Sigmoid colon (tissue), 7 donors: ENCODE measurements around the gene P2RX3. TPM values are rescaled to one million over a fixed set of nuclear protein-coding genes. Genes with fewer than 3 reads are reported as not detected.

Source experiments
- DNase-seq: peaks from one replicate; pipeline ENCODE4 v3.0.0-alpha.2; 2019
- H3K27ac ChIP-seq, 4 donors: fragments of 200-600 bp; sonication (generic); one replicate each; pipeline ENCODE4 v1.5.1; 2016 to 2019; ENCODE audit warnings: mild to moderate bottlenecking in 1 of 4
- H3K27me3 ChIP-seq, 3 donors: fragments of 200-600 bp; sonication (generic); one replicate each; pipeline ENCODE4 v1.5.1; 2019; ENCODE audit warnings: mild to moderate bottlenecking in 1 of 3
- H3K36me3 ChIP-seq, 4 donors: fragments of 200-600 bp; sonication (generic); one replicate each; pipeline ENCODE4 v1.5.1; 2016 to 2019
- H3K4me1 ChIP-seq, 4 donors: fragments of 200-600 bp; sonication (generic); one replicate each; pipeline ENCODE4 v1.5.1; 2017 to 2019
- H3K4me3 ChIP-seq, 4 donors: fragments of 200-600 bp; sonication (generic); one replicate each; pipeline ENCODE4 v1.5.1; 2017 to 2019; ENCODE audit warnings: mild to moderate bottlenecking in 2 of 4, moderate library complexity in 1 of 4
- H3K9me3 ChIP-seq, 4 donors: fragments of 200-600 bp in 3 of 4; sonication (generic) in 3 of 4; one replicate each; pipeline versions ENCODE4 v1.5.1 to v1.6.1; 2013 to 2019
- EP300 ChIP-seq, 4 donors: sonication (generic); formaldehyde crosslinking; IDR thresholded peaks; one replicate each; pipeline ENCODE4 v1.6.1; 2017; ENCODE audit warnings: antibody characterized with exemption in 4 of 4
- POLR2A ChIP-seq, 2 donors: fragments of 450-650 bp; IDR thresholded peaks; one replicate each; pipeline ENCODE4 v1.6.1; 2016; ENCODE audit warnings: antibody characterized with exemption in 2 of 2, mild to moderate bottlenecking in 2 of 2, moderate library complexity in 2 of 2
- POLR2AphosphoS5 ChIP-seq, 4 donors: sonication (generic); formaldehyde crosslinking; IDR thresholded peaks; one replicate each; pipeline ENCODE4 v1.6.1; 2017; ENCODE audit warnings: antibody characterized with exemption in 4 of 4
- WGBS, 2 donors: extraction: QIAGEN DNeasy Blood & Tissue Kit; methylation state at CpG; one replicate each; pipeline ENCODE4 v1.1.7; 2013; 5-methylcytosine and 5-hydroxymethylcytosine counted together
- intact Hi-C: fragments of 100-400 bp; cut with DNase I; formaldehyde crosslinking; loops from one replicate; pipeline ENCODE4 v1.15.1; 2023
- polyA plus RNA-seq, 3 donors: library from polyadenylated mRNA; stranded (reverse); fragments of 200-250 nt; gene quantifications; one replicate each; pipeline ENCODE4 v1.2.3, GENCODE V29; 2013
- total RNA-seq, 4 donors: library from RNA; depleted of rRNA; stranded (reverse); fragments of >200 nt; gene quantifications; one replicate each; pipeline ENCODE4 v1.1.0, GENCODE V29; 2016
- TF ChIP-seq, protein P1 (sequence below), 4 experiments: fragments of 450-650 bp in 3 of 4; fragments of 200-600 bp in 1 of 4; IDR thresholded peaks; one replicate each; pipeline ENCODE4 v1.5.1; 2016 to 2019; ENCODE audit warnings: antibody characterized with exemption in 4 of 4, mild to moderate bottlenecking in 3 of 4, moderate library complexity in 2 of 4
- donor health status: healthy with polysubstance abuse.
- donor health status: Bipolar disorder and iron deficiency.
- donor health status: healthy.

P2RX3 gene
- total and polyA plus RNA-seq, 7 donors = 0.07 to 0.36 TPM; not detected in 5

DNA sequence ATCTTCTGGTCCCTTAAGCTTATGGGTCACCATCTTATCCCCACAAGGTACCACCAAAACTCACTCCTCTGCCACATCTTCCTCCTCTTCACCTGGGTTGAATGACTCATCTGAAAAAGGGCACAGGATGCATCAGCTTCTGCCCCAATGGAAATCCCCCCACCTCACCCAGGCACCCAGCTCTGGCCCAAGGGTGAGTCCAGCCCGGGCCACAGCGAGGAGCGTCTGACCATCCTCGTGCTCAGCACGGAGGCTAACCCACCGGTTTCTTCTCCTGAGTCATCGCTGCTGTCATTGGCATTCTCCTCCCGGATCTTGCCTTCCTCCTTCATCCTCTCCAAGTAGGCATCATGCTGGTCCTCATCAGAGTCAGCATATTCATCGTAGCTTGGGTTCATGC lies 8.1 kb upstream of the P2RX3 start:
- WGBS, 2 donors = 90 to 93% methylated on average over 9 of the region's 9 CpGs
- intact Hi-C loops = no loop called here
- H3K27ac ChIP-seq = no peak overlapping the region
- peaks cover 41 to 72% (median 53%) of the 10 kb centered on the region in 4 donors for H3K36me3 ChIP-seq
- no peak for DNase-seq
- H3K4me1 ChIP-seq = peaks cover 0 to 26% (median 22%) of the 10 kb centered on the region in 4 donors
- no peaks in the 10 kb centered on the region for H3K27me3 ChIP-seq
- TF ChIP-seq EP300 (IDR thresholded peaks at IDR 0.05) (no peak), POLR2A (IDR thresholded peaks at IDR 0.05) (no peak), POLR2AphosphoS5 (IDR thresholded peaks at IDR 0.05) (no peak)
- TF ChIP-seq, protein P1, sequence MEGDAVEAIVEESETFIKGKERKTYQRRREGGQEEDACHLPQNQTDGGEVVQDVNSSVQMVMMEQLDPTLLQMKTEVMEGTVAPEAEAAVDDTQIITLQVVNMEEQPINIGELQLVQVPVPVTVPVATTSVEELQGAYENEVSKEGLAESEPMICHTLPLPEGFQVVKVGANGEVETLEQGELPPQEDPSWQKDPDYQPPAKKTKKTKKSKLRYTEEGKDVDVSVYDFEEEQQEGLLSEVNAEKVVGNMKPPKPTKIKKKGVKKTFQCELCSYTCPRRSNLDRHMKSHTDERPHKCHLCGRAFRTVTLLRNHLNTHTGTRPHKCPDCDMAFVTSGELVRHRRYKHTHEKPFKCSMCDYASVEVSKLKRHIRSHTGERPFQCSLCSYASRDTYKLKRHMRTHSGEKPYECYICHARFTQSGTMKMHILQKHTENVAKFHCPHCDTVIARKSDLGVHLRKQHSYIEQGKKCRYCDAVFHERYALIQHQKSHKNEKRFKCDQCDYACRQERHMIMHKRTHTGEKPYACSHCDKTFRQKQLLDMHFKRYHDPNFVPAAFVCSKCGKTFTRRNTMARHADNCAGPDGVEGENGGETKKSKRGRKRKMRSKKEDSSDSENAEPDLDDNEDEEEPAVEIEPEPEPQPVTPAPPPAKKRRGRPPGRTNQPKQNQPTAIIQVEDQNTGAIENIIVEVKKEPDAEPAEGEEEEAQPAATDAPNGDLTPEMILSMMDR (IDR thresholded peaks at IDR 0.05) = no peak
- H3K4me3 ChIP-seq = no peak overlapping the region
- H3K9me3 ChIP-seq = no peaks in the 10 kb centered on the region

DNA sequence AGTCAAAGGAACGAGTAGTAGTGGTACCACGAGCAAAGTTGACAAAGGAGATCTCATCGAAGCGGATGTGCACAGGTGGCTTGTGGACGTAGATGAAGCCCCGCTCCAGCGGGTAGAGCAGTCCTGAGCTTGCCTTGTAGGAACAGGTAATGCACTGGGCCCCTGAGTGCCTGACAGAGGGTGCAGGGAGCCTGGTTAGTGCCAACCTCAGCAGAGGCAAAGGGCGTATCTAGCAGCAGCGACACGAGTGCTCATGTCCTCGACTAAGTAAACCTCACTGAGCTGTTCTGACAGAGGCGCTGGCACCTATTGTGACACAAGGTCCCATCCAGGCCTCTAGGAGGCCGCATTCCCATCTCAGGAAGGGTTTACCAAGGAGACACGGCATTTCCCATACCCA lies 6.4 kb upstream of the P2RX3 start:
- H3K36me3 ChIP-seq = peaks cover 41 to 67% (median 53%) of the 10 kb centered on the region in 4 donors
- TF ChIP-seq POLR2A (IDR thresholded peaks at IDR 0.05) = no peak
- TF ChIP-seq, protein P1 (IDR thresholded peaks at IDR 0.05) = no peak
- no peak for TF ChIP-seq POLR2AphosphoS5 (IDR thresholded peaks at IDR 0.05)
- TF ChIP-seq EP300 (IDR thresholded peaks at IDR 0.05) = no peak

DNA sequence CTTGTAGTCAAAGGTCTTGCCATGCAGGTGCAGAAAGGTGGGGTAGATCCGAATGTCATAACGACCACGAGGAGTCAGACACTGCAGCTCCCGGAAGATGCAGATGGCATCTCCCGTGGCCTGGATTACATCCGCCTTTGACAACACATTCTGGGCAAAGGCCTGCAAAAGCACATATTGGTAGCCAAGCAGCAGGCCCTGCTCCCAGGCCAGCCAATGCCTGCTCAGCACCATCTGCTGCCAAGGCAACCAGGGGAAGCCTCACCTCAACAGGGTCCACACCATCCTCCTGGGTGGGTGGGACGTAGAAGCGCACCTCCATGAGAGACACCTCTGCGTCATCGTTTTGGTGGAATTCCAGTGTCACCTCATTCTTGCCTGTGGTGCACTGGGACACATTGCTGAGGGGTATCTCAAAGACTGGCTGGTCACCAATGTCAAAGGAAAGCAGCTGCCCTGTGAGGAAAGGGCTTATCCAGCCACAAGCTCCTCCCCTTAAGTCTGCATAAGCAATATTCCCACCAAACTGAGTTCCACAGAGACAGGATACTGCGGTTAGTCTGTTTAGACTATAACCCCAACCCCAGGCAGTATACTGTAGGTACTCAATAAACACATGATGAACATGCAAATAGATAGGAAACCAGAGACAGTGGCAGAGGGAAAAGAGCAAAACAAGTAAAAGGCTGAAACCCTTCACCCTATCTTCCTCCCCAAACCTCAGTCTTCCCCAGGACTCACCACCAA lies 5.3 kb upstream of the P2RX3 start:
- H3K4me1 ChIP-seq = peaks cover 0 to 22% (median 15%) of the 10 kb centered on the region in 4 donors
- intact Hi-C loops = no loop called here
- H3K27ac ChIP-seq = no peak overlapping the region
- WGBS, 2 donors = 95 to 96% methylated on average over 11 of the region's 11 CpGs
- TF ChIP-seq, protein P1 (IDR thresholded peaks at IDR 0.05) = no peak
- TF ChIP-seq POLR2AphosphoS5 (IDR thresholded peaks at IDR 0.05) (no peak), EP300 (IDR thresholded peaks at IDR 0.05) (no peak), POLR2A (IDR thresholded peaks at IDR 0.05) (no peak)
- DNase-seq = no peak
- no peak overlapping the region for H3K4me3 ChIP-seq
- H3K27me3 ChIP-seq = no peaks in the 10 kb centered on the region
- peaks cover 38 to 55% (median 42%) of the 10 kb centered on the region in 4 donors for H3K36me3 ChIP-seq
- H3K9me3 ChIP-seq = no peaks in the 10 kb centered on the region

More for the DNA sequence above, 6.4 kb upstream of the P2RX3 start:
- H3K27ac ChIP-seq = no peak overlapping the region
- no peak overlapping the region for H3K4me3 ChIP-seq
- intact Hi-C loops = no loop called here
- 94 to 96% methylated on average over 14 of the region's 14 CpGs for WGBS, 2 donors
- peaks cover 0 to 22% (median 15%) of the 10 kb centered on the region in 4 donors for H3K4me1 ChIP-seq
- no peak for DNase-seq
- H3K27me3 ChIP-seq = no peaks in the 10 kb centered on the region
- H3K9me3 ChIP-seq = no peaks in the 10 kb centered on the region

DNA sequence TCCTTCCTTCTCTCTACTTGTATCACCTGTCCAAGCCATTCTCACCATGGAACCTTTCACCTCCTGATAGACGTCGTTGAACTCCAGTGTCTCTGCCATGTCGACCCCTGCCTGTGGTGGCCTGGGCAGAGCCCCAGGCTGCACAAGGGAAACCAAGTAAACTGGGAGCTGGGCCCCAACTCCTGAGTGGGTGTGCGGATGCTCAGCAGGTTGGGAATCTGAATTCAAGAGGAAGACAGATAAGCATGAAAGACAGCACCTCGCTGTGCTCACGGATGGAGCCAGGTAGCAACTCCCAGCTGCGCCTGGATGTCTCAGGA lies 3.2 kb upstream of the P2RX3 start:
- DNase-seq = no peak
- Histone ChIP-seq H3K27me3 (no peaks in the 10 kb centered on the region), H3K4me3 (peak overlapping the region; percentile 79 to 99 (median 98)), H3K36me3 (peaks cover 27 to 34% (median 30%) of the 10 kb centered on the region in 4 donors), H3K9me3 (no peaks in the 10 kb centered on the region), H3K27ac (peak overlapping the region; percentile 91 to 95 (median 92)), H3K4me1 (peaks cover 0 to 22% (median 15%) of the 10 kb centered on the region in 4 donors)
- WGBS, 2 donors = 3 to 6% methylated on average over 7 of the region's 7 CpGs
- TF ChIP-seq, protein P1 (IDR thresholded peaks at IDR 0.05) = no peak
- TF ChIP-seq POLR2A (IDR thresholded peaks at IDR 0.05) (no peak), EP300 (IDR thresholded peaks at IDR 0.05) (no peak), POLR2AphosphoS5 (IDR thresholded peaks at IDR 0.05) (no peak)
- intact Hi-C loops = loop anchor here (5.0 kb wide), 1 partner anchor 332 kb away; the partner anchor contains the start of gene ZDHHC5
